Activated naive CD8-positive, alpha-beta T cell treated with anti-CD3 and anti-CD28 coated beads for 36 hours (primary cell): ENCODE results near the gene ZNF470. TPM values are rescaled to one million over a fixed set of nuclear protein-coding genes. Genes with fewer than 3 reads are reported as not detected.
A peak's percentile ranks its signal among the peaks of the same experiment; 100 is the strongest.

Experiments used
- DNase-seq: peaks from one replicate; pipeline ENCODE4 v3.0.0; 2021
- H3K27ac Mint-ChIP-seq: one replicate; pipeline ENCODE4 v1.8.0; 2022; ENCODE audit warnings: mild to moderate bottlenecking, moderate library complexity, mixed read lengths
- H3K27me3 Mint-ChIP-seq: one replicate; pipeline ENCODE4 v1.8.0; 2022; ENCODE audit warnings: mild to moderate bottlenecking, mixed read lengths
- H3K36me3 Mint-ChIP-seq: one replicate; pipeline ENCODE4 v1.8.0; 2021; ENCODE audit warnings: mild to moderate bottlenecking, mixed read lengths
- H3K4me1 Mint-ChIP-seq: one replicate; pipeline ENCODE4 v1.8.0; 2021; ENCODE audit warnings: mixed read lengths
- H3K4me3 Mint-ChIP-seq: one replicate; pipeline ENCODE4 v1.8.0; 2022; ENCODE audit warnings: mild to moderate bottlenecking, moderate library complexity, mixed read lengths
- H3K9me3 Mint-ChIP-seq: one replicate; pipeline ENCODE4 v1.8.0; 2022; ENCODE audit warnings: mixed read lengths
- total RNA-seq, 2 experiments: library from RNA; stranded (reverse); gene quantifications; one replicate each; pipeline ENCODE4 v1.2.3, GENCODE V29; 2021

The ZNF470 gene
- total RNA-seq, 2 experiments from 2014 or later = 3.6 to 4.3 TPM

DNA sequence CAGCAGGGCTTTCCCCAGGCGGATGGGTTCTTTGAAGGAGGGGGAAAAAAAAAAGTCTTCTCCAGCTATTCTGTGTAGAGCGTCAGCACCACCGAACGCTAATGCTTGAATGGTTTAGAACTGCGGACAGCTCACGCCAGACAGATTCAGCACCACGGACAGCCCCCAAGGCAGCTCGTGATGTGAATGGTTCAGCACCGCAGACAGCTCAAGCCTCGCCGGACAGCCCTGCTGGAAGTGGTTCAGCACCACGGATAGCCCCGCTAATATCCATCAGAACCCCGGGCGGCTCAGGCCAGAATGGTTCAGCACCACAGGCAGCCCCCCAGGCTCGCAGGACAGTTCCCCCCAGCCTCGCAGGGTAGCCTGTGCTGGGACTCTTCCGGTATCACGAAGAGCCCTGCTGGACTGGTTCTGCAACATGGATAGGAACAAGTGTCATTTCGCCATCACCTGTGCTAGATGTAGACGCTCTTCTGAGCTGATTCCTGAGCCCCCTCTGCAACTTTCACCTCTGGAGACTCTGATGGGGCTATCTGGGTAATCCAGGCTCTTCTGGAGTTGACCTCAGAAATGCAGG lies 70.8 kb downstream of the ZNF470 start:
- no peak overlapping the region for H3K27ac Mint-ChIP-seq
- DNase-seq = peak; percentile 67
- peaks cover 8% of the 10 kb centered on the region for H3K27me3 Mint-ChIP-seq
- peaks cover 23% of the 10 kb centered on the region for H3K36me3 Mint-ChIP-seq
- H3K9me3 Mint-ChIP-seq = peaks cover 45% of the 10 kb centered on the region
- no peaks in the 10 kb centered on the region for H3K4me1 Mint-ChIP-seq
- no peak overlapping the region for H3K4me3 Mint-ChIP-seq

Other genes with a start within 250 kb of the ZNF470 start
- 1 to 10 TPM; 2.3 to 3.2 TPM for gene ZNF582, start 173.9 kb upstream of the ZNF470 start, total RNA-seq
- gene ZNF583, start 163.1 kb upstream of the ZNF470 start, total RNA-seq = 1 to 10 TPM; 4.7 to 5.2 TPM
- gene ZNF667, start 90.1 kb upstream of the ZNF470 start, total RNA-seq = 1 to 10 TPM; 7.3 to 7.7 TPM
- 1 to 10 TPM; 1.2 to 1.5 TPM for gene ZNF471, start 59.6 kb upstream of the ZNF470 start, total RNA-seq
- gene ZFP28, start 28.5 kb upstream of the ZNF470 start, total RNA-seq = 1 to 10 TPM; 4.3 to 5.7 TPM
- 1 to 10 TPM; 5.4 TPM for gene ZNF71, start 27.8 kb downstream of the ZNF470 start, total RNA-seq
- gene SMIM17, start 75.7 kb downstream of the ZNF470 start, total RNA-seq = not detected
- 1 to 10 TPM; 5.0 to 5.2 TPM for gene ZNF835, start 104.3 kb downstream of the ZNF470 start, total RNA-seq